Natural killer cell (primary cell): ENCODE measurements around the gene UQCRC1. TPM values are rescaled to one million over a fixed set of nuclear protein-coding genes. Genes with fewer than 3 reads are reported as not detected.
A peak's percentile ranks its signal among the peaks of the same experiment; 100 is the strongest.

Source experiments
- ATAC-seq, 3 donors: fragments of 150-1000 bp in 2 of 3; fragments of 200-7000 bp in 1 of 3; cut with Tn5 transposase; 1 replicate in 1 of 3; 2 replicates in 2 of 3; pipeline ENCODE4 v1.10.0; 2021; ENCODE audit warnings: mild to moderate bottlenecking in 2 of 3, moderate library complexity in 2 of 3
- DNase-seq, 2 donors: peaks; one replicate each; pipeline versions ENCODE4 v3.0.0 to v3.0.0-alpha.2; 2013 to 2021; ENCODE audit warnings: mixed read lengths in 1 of 2
- H3K27ac ChIP-seq: one replicate; pipeline ENCODE4 v1.5.1; 2013; ENCODE audit warnings: mild to moderate bottlenecking, low read length
- H3K27me3 ChIP-seq: one replicate; pipeline ENCODE4 v1.6.1; 2013; ENCODE audit warnings: low read length; ENCODE audit not compliant: control insufficient read depth, insufficient read depth
- H3K36me3 ChIP-seq: one replicate; pipeline ENCODE4 v1.6.1; 2013; ENCODE audit warnings: low read length; ENCODE audit not compliant: control insufficient read depth, insufficient read depth
- H3K4me1 ChIP-seq: one replicate; pipeline ENCODE4 v1.6.1; 2013; ENCODE audit warnings: low read length; ENCODE audit not compliant: control insufficient read depth, insufficient read depth
- H3K4me3 ChIP-seq: one replicate; pipeline ENCODE4 v1.5.1; 2013; ENCODE audit warnings: low read length
- H3K9me3 ChIP-seq: one replicate; pipeline ENCODE4 v1.6.1; 2013; ENCODE audit warnings: low read length; ENCODE audit not compliant: control insufficient read depth, insufficient read depth
- H3K27ac Mint-ChIP-seq, 2 donors: one replicate each; pipeline ENCODE4 v1.8.0; 2022; ENCODE audit warnings: mild to moderate bottlenecking in 2 of 2, mixed read lengths in 2 of 2, moderate library complexity in 1 of 2
- H3K27me3 Mint-ChIP-seq, 2 donors: one replicate each; pipeline ENCODE4 v1.8.0; 2022; ENCODE audit warnings: low read depth in 2 of 2, mixed read lengths in 2 of 2
- H3K36me3 Mint-ChIP-seq: one replicate; pipeline ENCODE4 v1.8.0; 2022; ENCODE audit warnings: mixed read lengths
- H3K4me1 Mint-ChIP-seq, 2 donors: one replicate each; pipeline ENCODE4 v1.8.0; 2022; ENCODE audit warnings: mixed read lengths in 2 of 2
- H3K4me3 Mint-ChIP-seq: one replicate; pipeline ENCODE4 v1.8.0; 2022; ENCODE audit warnings: mild to moderate bottlenecking, moderate library complexity, mixed read lengths
- H3K9me3 Mint-ChIP-seq, 2 donors: one replicate each; pipeline ENCODE4 v1.8.0; 2022; ENCODE audit warnings: mixed read lengths in 2 of 2
- WGBS: methylation state at CpG from one replicate; pipeline ENCODE4 v1.1.7; 2013; ENCODE audit warnings: missing lambda C conversion rate; ENCODE audit not compliant: insufficient coverage; 5-methylcytosine and 5-hydroxymethylcytosine counted together
- intact Hi-C: fragments of 100-400 bp; cut with micrococcal nuclease; formaldehyde crosslinking; loops from one replicate; pipeline ENCODE4 v1.14.2; 2022
- total RNA-seq, 4 donors: library from RNA; stranded (reverse); fragments of 120-200 nt in 1 of 4; gene quantifications; one replicate each; pipeline versions ENCODE4 v1.2.3 to v1.2.4, GENCODE V29; 2013 to 2022
- TF ChIP-seq, protein P1 (sequence below): fragments of 200-600 bp; IDR thresholded peaks from one replicate; pipeline ENCODE4 v1.8.0; 2022; ENCODE audit warnings: antibody characterized with exemption

UQCRC1 gene
- total RNA-seq, 3 donors from 2014 or later (not counting 1 experiment from before 2014, with no cell fraction given) = 117 to 139 (median 124) TPM

DNA sequence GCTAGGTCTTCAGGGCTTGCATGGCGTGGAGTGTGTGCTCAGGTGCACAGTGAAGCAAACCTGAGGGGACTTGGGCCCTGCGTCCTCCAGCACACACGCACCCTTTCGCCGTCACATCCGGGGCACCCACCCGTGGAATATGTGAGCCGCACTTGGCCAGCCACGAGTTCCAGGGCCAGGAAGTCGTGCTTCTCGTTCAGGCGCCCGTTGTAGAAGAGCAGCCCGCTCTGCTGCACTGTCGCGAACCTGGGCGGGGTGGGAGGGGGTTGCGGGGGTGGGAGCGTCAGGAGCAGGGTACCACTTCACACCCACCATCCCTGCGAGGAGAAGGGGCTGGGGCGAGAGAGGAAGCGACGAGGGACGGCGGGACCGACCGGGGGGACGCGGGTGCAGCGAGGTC, 46.2 kb upstream of the UQCRC1 start:
- H3K36me3 ChIP-seq = no peaks in the 10 kb centered on the region
- WGBS = 10% methylated on average over 25 of the region's 30 CpGs

DNA sequence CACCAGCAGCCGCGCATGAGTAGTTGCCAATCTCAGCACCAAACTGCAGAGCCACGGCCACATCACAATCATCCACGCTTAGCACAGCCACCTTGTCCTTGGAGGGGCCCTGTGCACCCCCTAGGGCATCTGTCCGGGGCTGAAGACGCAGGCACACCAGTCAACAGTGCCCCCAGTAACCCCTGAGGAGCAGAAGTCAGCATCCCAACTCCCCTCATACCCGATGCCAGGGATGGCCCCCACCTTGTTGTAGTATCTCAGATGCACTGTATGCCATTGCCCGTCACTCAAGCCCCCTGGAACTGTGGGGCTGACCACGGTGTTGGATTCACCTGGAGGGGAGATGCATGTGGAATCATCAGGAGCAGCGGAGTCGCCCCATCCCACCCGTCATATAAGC, 45.6 kb upstream of the UQCRC1 start:
- H3K9me3 ChIP-seq = no peaks in the 10 kb centered on the region
- H3K4me3 Mint-ChIP-seq = peak overlapping the region; percentile 65
- peaks cover 5 to 8% of the 10 kb centered on the region in 2 donors for H3K27me3 Mint-ChIP-seq
- no peaks in the 10 kb centered on the region for H3K36me3 Mint-ChIP-seq
- H3K4me3 ChIP-seq = no peak overlapping the region
- 95% methylated on average over 12 of the region's 12 CpGs for WGBS
- DNase-seq (no peak), ATAC-seq (no peak)
- H3K27ac Mint-ChIP-seq = peak overlapping the region in 1 of 2 donors; percentile 73
- no peaks in the 10 kb centered on the region for H3K27me3 ChIP-seq
- H3K9me3 Mint-ChIP-seq = no peaks in the 10 kb centered on the region
- no peak overlapping the region for H3K27ac ChIP-seq
- peaks cover 5 to 8% of the 10 kb centered on the region in 2 donors for H3K4me1 Mint-ChIP-seq
- TF ChIP-seq, protein P1, sequence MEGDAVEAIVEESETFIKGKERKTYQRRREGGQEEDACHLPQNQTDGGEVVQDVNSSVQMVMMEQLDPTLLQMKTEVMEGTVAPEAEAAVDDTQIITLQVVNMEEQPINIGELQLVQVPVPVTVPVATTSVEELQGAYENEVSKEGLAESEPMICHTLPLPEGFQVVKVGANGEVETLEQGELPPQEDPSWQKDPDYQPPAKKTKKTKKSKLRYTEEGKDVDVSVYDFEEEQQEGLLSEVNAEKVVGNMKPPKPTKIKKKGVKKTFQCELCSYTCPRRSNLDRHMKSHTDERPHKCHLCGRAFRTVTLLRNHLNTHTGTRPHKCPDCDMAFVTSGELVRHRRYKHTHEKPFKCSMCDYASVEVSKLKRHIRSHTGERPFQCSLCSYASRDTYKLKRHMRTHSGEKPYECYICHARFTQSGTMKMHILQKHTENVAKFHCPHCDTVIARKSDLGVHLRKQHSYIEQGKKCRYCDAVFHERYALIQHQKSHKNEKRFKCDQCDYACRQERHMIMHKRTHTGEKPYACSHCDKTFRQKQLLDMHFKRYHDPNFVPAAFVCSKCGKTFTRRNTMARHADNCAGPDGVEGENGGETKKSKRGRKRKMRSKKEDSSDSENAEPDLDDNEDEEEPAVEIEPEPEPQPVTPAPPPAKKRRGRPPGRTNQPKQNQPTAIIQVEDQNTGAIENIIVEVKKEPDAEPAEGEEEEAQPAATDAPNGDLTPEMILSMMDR = no peak
- peaks cover 21% of the 10 kb centered on the region for H3K4me1 ChIP-seq
- intact Hi-C loops = loop anchor here (1.0 kb wide), 1 partner anchor 20 kb away; the partner anchor contains the start of gene SLC26A6
- H3K36me3 ChIP-seq = no peaks in the 10 kb centered on the region

More for the DNA sequence above, 46.2 kb upstream of the UQCRC1 start:
- H3K4me1 Mint-ChIP-seq = peaks cover 5 to 8% of the 10 kb centered on the region in 2 donors
- no peaks in the 10 kb centered on the region for H3K9me3 Mint-ChIP-seq
- peak overlapping the region; percentile 31 to 73 for H3K27ac Mint-ChIP-seq
- peaks cover under 1% of the 10 kb centered on the region for H3K27me3 ChIP-seq
- H3K27ac ChIP-seq = peak overlapping the region; percentile 58
- H3K4me1 ChIP-seq = peaks cover 21% of the 10 kb centered on the region
- peaks cover 7 to 8% of the 10 kb centered on the region in 2 donors for H3K27me3 Mint-ChIP-seq
- DNase-seq = peak in 1 of 2 donors; percentile 75
- peak overlapping the region; percentile 49 for H3K4me3 ChIP-seq
- peak overlapping the region; percentile 75 for H3K4me3 Mint-ChIP-seq
- intact Hi-C loops = loop anchor here (1.0 kb wide), 1 partner anchor 20 kb away; the partner anchor contains the start of gene SLC26A6
- H3K9me3 ChIP-seq = no peaks in the 10 kb centered on the region
- TF ChIP-seq, protein P1 = no peak
- no peaks in the 10 kb centered on the region for H3K36me3 Mint-ChIP-seq
- ATAC-seq = peak; percentile 24 to 52 (median 31)

GRCh38 chr3:48652923-48653715, 43.7 kb upstream of the UQCRC1 start:
- intact Hi-C loops = no loop called here

More at GRCh38 chr3:48652923-48653715, 43.7 kb upstream of the UQCRC1 start:
- H3K27me3 ChIP-seq = no peaks in the 10 kb centered on the region
- H3K36me3 ChIP-seq = no peaks in the 10 kb centered on the region
- H3K27ac Mint-ChIP-seq = peak overlapping the region in 1 of 2 donors; percentile 50
- H3K27me3 Mint-ChIP-seq = peaks cover 0 to 4% of the 10 kb centered on the region in 2 donors
- no peaks in the 10 kb centered on the region for H3K9me3 Mint-ChIP-seq
- H3K4me3 ChIP-seq = no peak overlapping the region
- 92% methylated on average over 15 of the region's 15 CpGs for WGBS
- DNase-seq (no peak), ATAC-seq (no peak)
- no peaks in the 10 kb centered on the region for H3K9me3 ChIP-seq
- no peak overlapping the region for H3K27ac ChIP-seq
- no peak overlapping the region for H3K4me3 Mint-ChIP-seq
- H3K36me3 Mint-ChIP-seq = no peaks in the 10 kb centered on the region
- H3K4me1 ChIP-seq = peaks cover 21% of the 10 kb centered on the region
- H3K4me1 Mint-ChIP-seq = peaks cover 5 to 8% of the 10 kb centered on the region in 2 donors
- TF ChIP-seq, protein P1 = no peak
